OCI-LY7 (cell line): ENCODE results near the gene SNX6. TPM values are rescaled to one million over a fixed set of nuclear protein-coding genes. Genes with fewer than 3 reads are reported as not detected.
A peak's percentile ranks its signal among the peaks of the same experiment; 100 is the strongest.

ENCODE experiments used
- BruUV-seq: library from RNA; stranded (reverse); fragments of 400-500 nt; replicated peaks from 2 replicates; lab custom pipeline; 2021; lab: Mats Ljungman, UMichigan
- CTCF ChIA-PET: fragments of 300-600 bp; sonication (Branson Sonifier 250); formaldehyde crosslinking; loops from one replicate; lab custom pipeline; 2022; ENCODE audit warnings: antibody characterized with exemption; ENCODE audit not compliant: unreplicated experiment; lab: Charles Lee
- POLR2A ChIA-PET: fragments of 300-600 bp; sonication (Branson Sonifier 250); formaldehyde crosslinking; loops from one replicate; lab custom pipeline; 2022; ENCODE audit warnings: antibody characterized with exemption; lab: Charles Lee
- DNase-seq: peaks from one replicate; pipeline ENCODE4 v3.0.0-alpha.2; 2015; ENCODE audit warnings: low spot score
- H2AFZ ChIP-seq: fragments of 200-600 bp; sonication (generic), shearing (Covaris generic); 2 replicates; pipeline ENCODE4 v1.6.1; 2014; ENCODE audit warnings: mild to moderate bottlenecking, antibody characterized with exemption, low read length, moderate library complexity
- H3K27ac ChIP-seq: fragments of 200-600 bp; sonication (generic); 2 replicates; pipeline ENCODE4 v1.5.1; 2014; ENCODE audit warnings: mixed run types, low read depth, mild to moderate bottlenecking, moderate library complexity, low read length, inconsistent platforms; ENCODE audit not compliant: poor library complexity, severe bottlenecking
- H3K36me3 ChIP-seq: fragments of 200-600 bp; sonication (generic); 2 replicates; pipeline ENCODE4 v1.6.1; 2014; ENCODE audit warnings: mild to moderate bottlenecking, antibody characterized with exemption, low read length, moderate library complexity, mixed read lengths; ENCODE audit not compliant: insufficient read depth
- H3K4me1 ChIP-seq: fragments of 200-600 bp; sonication (generic); 2 replicates; pipeline ENCODE4 v1.5.1; 2014; ENCODE audit warnings: mild to moderate bottlenecking, low read length; ENCODE audit not compliant: insufficient read depth, poor library complexity, severe bottlenecking
- H3K4me2 ChIP-seq: fragments of 200-600 bp; sonication (generic); 2 replicates; pipeline ENCODE4 v1.6.1; 2014; ENCODE audit warnings: mild to moderate bottlenecking, low read length
- H3K4me3 ChIP-seq: fragments of 200-600 bp; sonication (generic); 2 replicates; pipeline ENCODE4 v1.5.1; 2014; ENCODE audit warnings: mild to moderate bottlenecking, low read depth, low read length; ENCODE audit not compliant: poor library complexity, severe bottlenecking
- H3K79me2 ChIP-seq: fragments of 200-600 bp; sonication (generic); 2 replicates; pipeline ENCODE4 v1.6.1; 2016; ENCODE audit warnings: low read depth, mild to moderate bottlenecking, low read length, moderate library complexity, mixed read lengths; ENCODE audit not compliant: insufficient read depth
- H3K9me2 ChIP-seq: fragments of 200-600 bp; sonication (generic); 2 replicates; pipeline ENCODE4 v1.6.1; 2016; ENCODE audit warnings: mild to moderate bottlenecking, low read length, mixed read lengths; ENCODE audit not compliant: insufficient read depth
- H3K9me3 ChIP-seq: fragments of 200-600 bp; sonication (generic); 2 replicates; pipeline ENCODE4 v1.6.1; 2014; ENCODE audit warnings: mild to moderate bottlenecking, mixed run types, low read length, mixed read lengths
- H4K20me1 ChIP-seq: fragments of 200-600 bp; sonication (generic); 2 replicates; pipeline ENCODE4 v1.6.1; 2014; ENCODE audit warnings: mild to moderate bottlenecking, antibody characterized with exemption, low read length, moderate library complexity, mixed read lengths; ENCODE audit not compliant: insufficient read depth
- CTCF ChIP-seq: fragments of 200-600 bp; sonication (generic); conservative IDR thresholded peaks from 2 replicates; pipeline ENCODE4 v1.5.1; 2014; ENCODE audit warnings: mild to moderate bottlenecking, antibody characterized with exemption, low read length, moderate library complexity, mixed read lengths
- EZH2phosphoT487 ChIP-seq: fragments of 200-600 bp; sonication (generic); IDR thresholded peaks from 2 replicates; pipeline ENCODE4 v1.6.1; 2018; ENCODE audit warnings: low read depth, borderline replicate concordance, mild to moderate bottlenecking, mixed run types, antibody characterized with exemption, low read length, moderate library complexity, mixed read lengths
- intact Hi-C: fragments of 100-400 bp; cut with micrococcal nuclease; formaldehyde crosslinking; loops from one replicate; pipeline ENCODE4 v1.10.0; 2022; ENCODE audit not compliant: unreplicated experiment
- total RNA-seq, 2 experiments: library from RNA; depleted of rRNA in 1 of 2; stranded (reverse); fragments of >200 nt in 1 of 2; shearing (Covaris generic) in 1 of 2; gene quantifications; 2 replicates each; pipeline ENCODE4 v1.2.3, GENCODE V29; 2014 to 2022

SNX6 gene
- total RNA-seq, 2 experiments from 2014 or later = 33.4 to 57.6 TPM

- Histone ChIP-seq H3K4me1 (no peaks in the 10 kb centered on the region), H3K4me2 (no peak overlapping the region), H3K36me3 (peaks cover 79% of the 10 kb centered on the region), H2AFZ (no peak overlapping the region), H3K4me3 (no peak overlapping the region), H4K20me1 (no peaks in the 10 kb centered on the region), H3K27ac (no peak overlapping the region), H3K79me2 (no peaks in the 10 kb centered on the region), H3K9me2 (no peaks in the 10 kb centered on the region), H3K9me3 (no peaks in the 10 kb centered on the region)
- intact Hi-C loops = no loop called here
- TF ChIP-seq CTCF = no peak
- TF ChIP-seq EZH2phosphoT487 = no peak
- CTCF ChIA-PET = no interaction called here
- no peak for DNase-seq
- no TSS peak for BruUV-seq
- POLR2A ChIA-PET = no interaction called here
Observed at GRCh38 chr14:34580381-34580780, 49.6 kb downstream of the SNX6 start.

GRCh38 chr14:34571771-34572170, 58.2 kb downstream of the SNX6 start:
- H3K36me3 ChIP-seq = peaks cover 83% of the 10 kb centered on the region
- POLR2A ChIA-PET = no interaction called here
- H3K27ac ChIP-seq = no peak overlapping the region
- no peaks in the 10 kb centered on the region for H4K20me1 ChIP-seq
- intact Hi-C loops = no loop called here
- no peaks in the 10 kb centered on the region for H3K9me2 ChIP-seq
- no peak for DNase-seq
- H3K4me3 ChIP-seq = no peak overlapping the region
- H3K4me2 ChIP-seq = no peak overlapping the region
- no peaks in the 10 kb centered on the region for H3K4me1 ChIP-seq
- CTCF ChIA-PET = no interaction called here
- H3K79me2 ChIP-seq = no peaks in the 10 kb centered on the region
- H3K9me3 ChIP-seq = no peaks in the 10 kb centered on the region
- no peak overlapping the region for H2AFZ ChIP-seq
- TF ChIP-seq EZH2phosphoT487 (no peak), CTCF (no peak)
- BruUV-seq = TSS peak; percentile 60

- Histone ChIP-seq H3K4me3 (no peak overlapping the region), H4K20me1 (no peaks in the 10 kb centered on the region), H3K4me2 (no peak overlapping the region), H3K9me3 (no peaks in the 10 kb centered on the region), H3K4me1 (no peaks in the 10 kb centered on the region), H2AFZ (no peak overlapping the region), H3K79me2 (no peaks in the 10 kb centered on the region), H3K36me3 (peaks cover 87% of the 10 kb centered on the region), H3K27ac (no peak overlapping the region), H3K9me2 (no peaks in the 10 kb centered on the region)
- BruUV-seq = no TSS peak
- DNase-seq = no peak
- ChIA-PET CTCF (no interaction called here), POLR2A (interaction anchor here (0.6 kb wide), 1 partner anchor 595 kb away, joined by 3 read pairs; no protein-coding TSS in a partner anchor)
- TF ChIP-seq CTCF (no peak), EZH2phosphoT487 (no peak)
- intact Hi-C loops = loop anchor here (10.0 kb wide), 1 partner anchor 195 kb away; no protein-coding TSS in a partner anchor
Observed at GRCh38 chr14:34569750-34570149, 60.2 kb downstream of the SNX6 start.
